Measurements from ENCODE around the gene FBLN5. TPM values are rescaled to one million over a fixed set of nuclear protein-coding genes. Genes with fewer than 3 reads are reported as not detected.

FBLN5 gene
- polyA plus RNA-seq, 3 donors: 0.16 TPM; not detected in 2

DNA sequence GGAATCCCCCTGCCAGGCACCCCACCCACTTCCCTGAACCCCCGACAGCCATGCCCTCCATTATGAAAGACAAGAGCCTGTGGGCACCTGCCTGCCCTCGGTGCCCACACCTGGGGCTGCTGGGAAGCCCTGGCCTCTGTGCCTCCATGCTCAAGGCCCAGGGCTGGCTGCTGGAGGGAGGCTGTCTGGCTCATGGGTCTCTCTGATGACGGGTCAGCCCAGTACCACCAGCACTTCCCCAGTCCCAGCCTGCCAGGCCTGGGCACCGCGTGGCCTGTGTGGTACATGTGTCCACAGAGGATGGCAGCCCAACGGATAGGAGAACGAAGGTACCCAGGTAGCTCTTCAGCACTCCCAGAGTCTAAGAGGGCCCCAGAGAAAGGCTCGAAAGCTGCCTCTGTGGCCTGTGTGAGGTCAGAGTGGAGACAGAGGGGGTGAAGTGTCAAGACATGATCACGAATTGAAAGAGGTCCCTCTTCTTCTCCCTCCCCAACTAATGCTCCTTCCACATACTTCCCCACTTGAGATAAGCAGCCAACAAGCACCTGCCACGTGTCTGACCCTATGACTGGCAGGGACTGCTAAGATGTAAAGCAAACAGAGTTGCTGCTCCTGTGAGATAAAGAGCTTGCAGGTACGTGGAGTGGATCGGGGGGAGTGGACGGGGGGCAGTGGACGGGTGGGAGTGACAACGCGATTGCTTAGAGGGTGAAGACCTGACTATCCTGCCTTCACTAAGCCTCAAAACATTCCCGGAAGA lies 21.2 kb downstream of the FBLN5 start:
- Histone ChIP-seq H4K20me1 (ENCODE audit: insufficient read depth, low read length) (no peaks in the 10 kb centered on the region), H3K4me1 (ENCODE audit: control insufficient read depth in 1 of 2, insufficient read depth in 2 of 2, low read length in 2 of 2) (no peaks in the 10 kb centered on the region), H2AFZ (ENCODE audit: insufficient read depth, low read depth, low read length, poor library complexity, severe bottlenecking) (no peak overlapping the region), H3K27ac (ENCODE audit: low read depth in 1 of 2, low read length in 2 of 2) (no peak overlapping the region), H3K9me3 (replicated peaks in 1 of 2; ENCODE audit: control insufficient read depth in 1 of 2, insufficient read depth in 1 of 2, low read length in 2 of 2) (no peaks in the 10 kb centered on the region), H3K27me3 (ENCODE audit: control insufficient read depth in 2 of 2, insufficient read depth in 2 of 2, low read length in 2 of 2) (no peaks in the 10 kb centered on the region), H3K4me2 (replicated peaks; ENCODE audit: extremely low read depth, low read length, poor library complexity, severe bottlenecking) (no peak overlapping the region), H3K79me2 (ENCODE audit: insufficient read depth, low read length) (no peaks in the 10 kb centered on the region), H3K4me3 (replicated peaks in 1 of 3; ENCODE audit: low read depth in 2 of 3, low read length in 3 of 3) (no peak overlapping the region), H3K9ac (ENCODE audit: insufficient read depth, low read length, poor library complexity, severe bottlenecking) (no peak overlapping the region), H3K36me3 (replicated peaks in 1 of 2; ENCODE audit: control insufficient read depth in 1 of 2, insufficient read depth in 2 of 2, low read length in 2 of 2) (no peaks in the 10 kb centered on the region)
- intact Hi-C loops (cut with micrococcal nuclease): no loop called here
- Mint-ChIP-seq H3K36me3 (no peaks in the 10 kb centered on the region), H3K4me1 (peaks cover 15% of the 10 kb centered on the region), H3K27ac (peak overlapping the region in 1 of 7 donors; percentile 53), H3K9me3 (no peaks in the 10 kb centered on the region), H3K4me3 (no peak overlapping the region), H3K27me3 (ENCODE audit: low read depth in 3 of 3) (peaks cover 0 to 2% (median 0%) of the 10 kb centered on the region in 3 donors)
- DNase-seq: no peak
- TF ChIP-seq, protein P1, sequence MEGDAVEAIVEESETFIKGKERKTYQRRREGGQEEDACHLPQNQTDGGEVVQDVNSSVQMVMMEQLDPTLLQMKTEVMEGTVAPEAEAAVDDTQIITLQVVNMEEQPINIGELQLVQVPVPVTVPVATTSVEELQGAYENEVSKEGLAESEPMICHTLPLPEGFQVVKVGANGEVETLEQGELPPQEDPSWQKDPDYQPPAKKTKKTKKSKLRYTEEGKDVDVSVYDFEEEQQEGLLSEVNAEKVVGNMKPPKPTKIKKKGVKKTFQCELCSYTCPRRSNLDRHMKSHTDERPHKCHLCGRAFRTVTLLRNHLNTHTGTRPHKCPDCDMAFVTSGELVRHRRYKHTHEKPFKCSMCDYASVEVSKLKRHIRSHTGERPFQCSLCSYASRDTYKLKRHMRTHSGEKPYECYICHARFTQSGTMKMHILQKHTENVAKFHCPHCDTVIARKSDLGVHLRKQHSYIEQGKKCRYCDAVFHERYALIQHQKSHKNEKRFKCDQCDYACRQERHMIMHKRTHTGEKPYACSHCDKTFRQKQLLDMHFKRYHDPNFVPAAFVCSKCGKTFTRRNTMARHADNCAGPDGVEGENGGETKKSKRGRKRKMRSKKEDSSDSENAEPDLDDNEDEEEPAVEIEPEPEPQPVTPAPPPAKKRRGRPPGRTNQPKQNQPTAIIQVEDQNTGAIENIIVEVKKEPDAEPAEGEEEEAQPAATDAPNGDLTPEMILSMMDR (IDR thresholded peaks at IDR 0.05): no peak
- 96% methylated on average over 14 of the region's 17 CpGs for WGBS (ENCODE audit: insufficient coverage)

DNA sequence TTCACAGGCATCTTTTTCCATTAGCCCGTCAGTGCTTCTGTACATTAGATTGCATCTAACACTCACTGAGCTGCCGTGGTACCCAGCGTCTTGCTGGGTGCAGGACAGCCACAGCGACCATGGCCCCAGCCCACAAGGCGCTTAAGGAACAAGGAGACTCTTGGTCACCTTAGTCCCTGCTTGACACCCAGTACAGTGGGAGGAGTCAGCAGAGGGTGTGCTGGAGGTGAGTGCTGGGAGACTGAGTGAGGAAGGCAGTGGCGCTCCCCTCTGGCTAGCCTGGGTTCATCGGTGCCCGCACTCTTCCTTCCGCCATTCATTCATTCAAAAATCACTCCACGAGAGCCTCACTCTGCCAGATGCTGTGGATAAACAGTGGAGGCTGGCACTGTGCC lies 21.8 kb downstream of the FBLN5 start:
- Mint-ChIP-seq H3K27ac (no peak overlapping the region), H3K4me1 (peaks cover 15% of the 10 kb centered on the region), H3K4me3 (no peak overlapping the region), H3K36me3 (no peaks in the 10 kb centered on the region), H3K27me3 (ENCODE audit: low read depth in 3 of 3) (peaks cover 0 to 2% (median 0%) of the 10 kb centered on the region in 3 donors), H3K9me3 (no peaks in the 10 kb centered on the region)
- H3K9me3 ChIP-seq (replicated peaks in 1 of 2; ENCODE audit: control insufficient read depth in 1 of 2, insufficient read depth in 1 of 2, low read length in 2 of 2): no peaks in the 10 kb centered on the region
- H3K27ac ChIP-seq (ENCODE audit: low read depth in 1 of 2, low read length in 2 of 2): no peak overlapping the region
- no peak for DNase-seq
- no peaks in the 10 kb centered on the region for H3K79me2 ChIP-seq (ENCODE audit: insufficient read depth, low read length)
- TF ChIP-seq, protein P1 (IDR thresholded peaks at IDR 0.05): no peak
- no peaks in the 10 kb centered on the region for H4K20me1 ChIP-seq (ENCODE audit: insufficient read depth, low read length)
- H2AFZ ChIP-seq (ENCODE audit: insufficient read depth, low read depth, low read length, poor library complexity, severe bottlenecking): no peak overlapping the region
- no peak overlapping the region for H3K9ac ChIP-seq (ENCODE audit: insufficient read depth, low read length, poor library complexity, severe bottlenecking)
- 97% methylated on average over 9 of the region's 10 CpGs for WGBS (ENCODE audit: insufficient coverage)
- intact Hi-C loops (cut with micrococcal nuclease): no loop called here
- H3K4me3 ChIP-seq (replicated peaks in 1 of 3; ENCODE audit: low read depth in 2 of 3, low read length in 3 of 3): no peak overlapping the region
- no peak overlapping the region for H3K4me2 ChIP-seq (replicated peaks; ENCODE audit: extremely low read depth, low read length, poor library complexity, severe bottlenecking)
- no peaks in the 10 kb centered on the region for H3K36me3 ChIP-seq (replicated peaks in 1 of 2; ENCODE audit: control insufficient read depth in 1 of 2, insufficient read depth in 2 of 2, low read length in 2 of 2)
- H3K27me3 ChIP-seq (ENCODE audit: control insufficient read depth in 2 of 2, insufficient read depth in 2 of 2, low read length in 2 of 2): no peaks in the 10 kb centered on the region
- H3K4me1 ChIP-seq (ENCODE audit: control insufficient read depth in 1 of 2, insufficient read depth in 2 of 2, low read length in 2 of 2): no peaks in the 10 kb centered on the region

All from CD14-positive monocyte (primary cell).